SK-N-SH treated with all-trans-retinoic acid at 6 μM for 48 hours (cell line): ENCODE results near the gene TNNI3.
A peak's percentile ranks its signal among the peaks of the same experiment; 100 is the strongest.

Source experiments
- ATAC-seq: fragments of 200-7000 bp; cut with Tn5 transposase; 3 replicates; pipeline ENCODE4 v1.9.1; 2020; ENCODE audit warnings: mild to moderate bottlenecking, moderate library complexity
- ARNTL ChIP-seq: fragments of 450-650 bp; formaldehyde crosslinking; IDR thresholded peaks from 2 replicates; pipeline ENCODE4 v1.5.0; 2020; ENCODE audit warnings: low read depth, mild to moderate bottlenecking, moderate library complexity, borderline replicate concordance
- CSDC2 ChIP-seq: fragments of 250-450 bp; sonication (Bioruptor Pico); IDR thresholded peaks from 2 replicates; pipeline ENCODE4 v1.5.0; 2020; ENCODE audit warnings: mild to moderate bottlenecking, moderate library complexity
- ESRRG ChIP-seq: fragments of 250-450 bp; sonication (Bioruptor Pico); IDR thresholded peaks from 2 replicates; pipeline ENCODE4 v1.6.1; 2021; ENCODE audit warnings: mild to moderate bottlenecking
- GLIS3 ChIP-seq: fragments of 250-450 bp; sonication (Bioruptor Pico); IDR thresholded peaks from 2 replicates; pipeline ENCODE4 v1.5.0; 2020; ENCODE audit warnings: mild to moderate bottlenecking, moderate library complexity
- ISL1 ChIP-seq: fragments of 250-450 bp; sonication (Bioruptor Pico); IDR thresholded peaks from 2 replicates; pipeline ENCODE4 v2.1.2; 2022; ENCODE audit warnings: mild to moderate bottlenecking, moderate library complexity
- OSR1 ChIP-seq: fragments of 250-450 bp; sonication (Bioruptor Pico); IDR thresholded peaks from 2 replicates; pipeline ENCODE4 v1.8.0; 2022; ENCODE audit warnings: moderate library complexity, mild to moderate bottlenecking, inconsistent platforms
- RARB ChIP-seq: fragments of 250-450 bp; sonication (Bioruptor Pico); IDR thresholded peaks from 2 replicates; pipeline ENCODE4 v1.8.0; 2021; ENCODE audit warnings: mild to moderate bottlenecking, moderate library complexity
- TOX ChIP-seq: fragments of 250-450 bp; sonication (Bioruptor Pico); IDR thresholded peaks from 2 replicates; pipeline ENCODE4 v1.8.0; 2021; ENCODE audit warnings: mild to moderate bottlenecking, moderate library complexity, borderline replicate concordance
- ZC3H10 ChIP-seq: fragments of 250-450 bp; sonication (Bioruptor Pico); IDR thresholded peaks from 2 replicates; pipeline ENCODE4 v1.5.1; 2021; ENCODE audit warnings: mild to moderate bottlenecking, moderate library complexity
- ZFP3 ChIP-seq: fragments of 250-450 bp; sonication (Bioruptor Pico); IDR thresholded peaks from 2 replicates; pipeline ENCODE4 v1.5.0; 2020; ENCODE audit warnings: mild to moderate bottlenecking, moderate library complexity
- ZNF565 ChIP-seq: fragments of 450-650 bp; formaldehyde crosslinking; conservative IDR thresholded peaks from 2 replicates; pipeline ENCODE4 v1.5.0; 2020; ENCODE audit warnings: low read depth, mild to moderate bottlenecking, moderate library complexity
- ZNF70 ChIP-seq: fragments of 450-650 bp; formaldehyde crosslinking; IDR thresholded peaks from 2 replicates; pipeline ENCODE4 v1.5.0; 2020; ENCODE audit warnings: mild to moderate bottlenecking, moderate library complexity
- ZNF8 ChIP-seq: fragments of 450-650 bp; formaldehyde crosslinking; IDR thresholded peaks from 2 replicates; pipeline ENCODE4 v1.5.0; 2020; ENCODE audit warnings: mild to moderate bottlenecking, moderate library complexity
- TF ChIP-seq, protein P1 (sequence below): fragments of 250-450 bp; sonication (Bioruptor Pico); IDR thresholded peaks from 2 replicates; pipeline ENCODE4 v1.5.0; 2020; ENCODE audit warnings: mild to moderate bottlenecking, moderate library complexity
- TF ChIP-seq, protein P2 (sequence below): fragments of 250-450 bp; sonication (Bioruptor Pico); IDR thresholded peaks from 2 replicates; pipeline ENCODE4 v1.8.0; 2020; ENCODE audit warnings: mild to moderate bottlenecking, moderate library complexity, borderline replicate concordance
- TF ChIP-seq, protein P3 (sequence below): fragments of 250-450 bp; sonication (Bioruptor Pico); IDR thresholded peaks from 2 replicates; pipeline ENCODE4 v1.5.1; 2021; ENCODE audit warnings: mild to moderate bottlenecking, moderate library complexity
- TF ChIP-seq, protein P4 (sequence below): fragments of 250-450 bp; sonication (Bioruptor Pico); IDR thresholded peaks from 2 replicates; pipeline ENCODE4 v1.5.1; 2020; ENCODE audit warnings: low read depth, mild to moderate bottlenecking, moderate library complexity
- TF ChIP-seq, protein P5 (sequence below): fragments of 250-450 bp; sonication (Bioruptor Pico); IDR thresholded peaks from 2 replicates; pipeline ENCODE4 v1.8.0; 2021; ENCODE audit warnings: low read depth, mild to moderate bottlenecking, moderate library complexity, borderline replicate concordance

TNNI3 gene

DNA sequence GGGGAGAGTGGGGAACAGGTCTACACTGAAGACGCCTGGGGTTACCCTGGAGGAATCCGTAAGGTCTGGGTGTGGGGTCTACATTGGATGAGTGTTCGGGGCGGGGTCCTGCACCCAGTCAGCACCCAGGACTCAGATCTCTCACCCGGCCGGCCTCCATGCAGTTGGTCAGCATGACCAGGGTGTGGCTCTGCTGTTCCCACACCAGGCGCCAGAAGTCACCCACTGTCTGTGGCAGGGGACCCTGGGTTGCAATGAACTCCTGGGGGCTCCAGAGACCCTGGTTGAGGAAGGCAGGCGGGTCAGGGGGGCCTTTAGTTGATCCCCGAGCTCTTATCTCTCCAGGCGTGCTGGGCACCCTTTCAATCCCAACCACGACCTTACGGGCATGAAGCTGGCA lies 28.5 kb upstream of the TNNI3 start:
- no peak for TF ChIP-seq GLIS3 (CRISPR knock-in tag)
- TF ChIP-seq, protein P1, sequence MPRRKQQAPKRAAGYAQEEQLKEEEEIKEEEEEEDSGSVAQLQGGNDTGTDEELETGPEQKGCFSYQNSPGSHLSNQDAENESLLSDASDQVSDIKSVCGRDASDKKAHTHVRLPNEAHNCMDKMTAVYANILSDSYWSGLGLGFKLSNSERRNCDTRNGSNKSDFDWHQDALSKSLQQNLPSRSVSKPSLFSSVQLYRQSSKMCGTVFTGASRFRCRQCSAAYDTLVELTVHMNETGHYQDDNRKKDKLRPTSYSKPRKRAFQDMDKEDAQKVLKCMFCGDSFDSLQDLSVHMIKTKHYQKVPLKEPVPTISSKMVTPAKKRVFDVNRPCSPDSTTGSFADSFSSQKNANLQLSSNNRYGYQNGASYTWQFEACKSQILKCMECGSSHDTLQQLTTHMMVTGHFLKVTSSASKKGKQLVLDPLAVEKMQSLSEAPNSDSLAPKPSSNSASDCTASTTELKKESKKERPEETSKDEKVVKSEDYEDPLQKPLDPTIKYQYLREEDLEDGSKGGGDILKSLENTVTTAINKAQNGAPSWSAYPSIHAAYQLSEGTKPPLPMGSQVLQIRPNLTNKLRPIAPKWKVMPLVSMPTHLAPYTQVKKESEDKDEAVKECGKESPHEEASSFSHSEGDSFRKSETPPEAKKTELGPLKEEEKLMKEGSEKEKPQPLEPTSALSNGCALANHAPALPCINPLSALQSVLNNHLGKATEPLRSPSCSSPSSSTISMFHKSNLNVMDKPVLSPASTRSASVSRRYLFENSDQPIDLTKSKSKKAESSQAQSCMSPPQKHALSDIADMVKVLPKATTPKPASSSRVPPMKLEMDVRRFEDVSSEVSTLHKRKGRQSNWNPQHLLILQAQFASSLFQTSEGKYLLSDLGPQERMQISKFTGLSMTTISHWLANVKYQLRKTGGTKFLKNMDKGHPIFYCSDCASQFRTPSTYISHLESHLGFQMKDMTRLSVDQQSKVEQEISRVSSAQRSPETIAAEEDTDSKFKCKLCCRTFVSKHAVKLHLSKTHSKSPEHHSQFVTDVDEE = no peak
- TF ChIP-seq, protein P2, sequence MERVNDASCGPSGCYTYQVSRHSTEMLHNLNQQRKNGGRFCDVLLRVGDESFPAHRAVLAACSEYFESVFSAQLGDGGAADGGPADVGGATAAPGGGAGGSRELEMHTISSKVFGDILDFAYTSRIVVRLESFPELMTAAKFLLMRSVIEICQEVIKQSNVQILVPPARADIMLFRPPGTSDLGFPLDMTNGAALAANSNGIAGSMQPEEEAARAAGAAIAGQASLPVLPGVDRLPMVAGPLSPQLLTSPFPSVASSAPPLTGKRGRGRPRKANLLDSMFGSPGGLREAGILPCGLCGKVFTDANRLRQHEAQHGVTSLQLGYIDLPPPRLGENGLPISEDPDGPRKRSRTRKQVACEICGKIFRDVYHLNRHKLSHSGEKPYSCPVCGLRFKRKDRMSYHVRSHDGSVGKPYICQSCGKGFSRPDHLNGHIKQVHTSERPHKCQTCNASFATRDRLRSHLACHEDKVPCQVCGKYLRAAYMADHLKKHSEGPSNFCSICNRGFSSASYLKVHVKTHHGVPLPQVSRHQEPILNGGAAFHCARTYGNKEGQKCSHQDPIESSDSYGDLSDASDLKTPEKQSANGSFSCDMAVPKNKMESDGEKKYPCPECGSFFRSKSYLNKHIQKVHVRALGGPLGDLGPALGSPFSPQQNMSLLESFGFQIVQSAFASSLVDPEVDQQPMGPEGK = no peak
- no peak for TF ChIP-seq CSDC2
- no peak for TF ChIP-seq ESRRG (CRISPR knock-in tag)
- TF ChIP-seq, protein P3, sequence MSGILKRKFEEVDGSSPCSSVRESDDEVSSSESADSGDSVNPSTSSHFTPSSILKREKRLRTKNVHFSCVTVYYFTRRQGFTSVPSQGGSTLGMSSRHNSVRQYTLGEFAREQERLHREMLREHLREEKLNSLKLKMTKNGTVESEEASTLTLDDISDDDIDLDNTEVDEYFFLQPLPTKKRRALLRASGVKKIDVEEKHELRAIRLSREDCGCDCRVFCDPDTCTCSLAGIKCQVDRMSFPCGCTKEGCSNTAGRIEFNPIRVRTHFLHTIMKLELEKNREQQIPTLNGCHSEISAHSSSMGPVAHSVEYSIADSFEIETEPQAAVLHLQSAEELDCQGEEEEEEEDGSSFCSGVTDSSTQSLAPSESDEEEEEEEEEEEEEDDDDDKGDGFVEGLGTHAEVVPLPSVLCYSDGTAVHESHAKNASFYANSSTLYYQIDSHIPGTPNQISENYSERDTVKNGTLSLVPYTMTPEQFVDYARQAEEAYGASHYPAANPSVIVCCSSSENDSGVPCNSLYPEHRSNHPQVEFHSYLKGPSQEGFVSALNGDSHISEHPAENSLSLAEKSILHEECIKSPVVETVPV = no peak
- TF ChIP-seq ARNTL (CRISPR knock-in tag) = no peak
- no peak for TF ChIP-seq RARB (CRISPR knock-in tag)
- TF ChIP-seq, protein P4, sequence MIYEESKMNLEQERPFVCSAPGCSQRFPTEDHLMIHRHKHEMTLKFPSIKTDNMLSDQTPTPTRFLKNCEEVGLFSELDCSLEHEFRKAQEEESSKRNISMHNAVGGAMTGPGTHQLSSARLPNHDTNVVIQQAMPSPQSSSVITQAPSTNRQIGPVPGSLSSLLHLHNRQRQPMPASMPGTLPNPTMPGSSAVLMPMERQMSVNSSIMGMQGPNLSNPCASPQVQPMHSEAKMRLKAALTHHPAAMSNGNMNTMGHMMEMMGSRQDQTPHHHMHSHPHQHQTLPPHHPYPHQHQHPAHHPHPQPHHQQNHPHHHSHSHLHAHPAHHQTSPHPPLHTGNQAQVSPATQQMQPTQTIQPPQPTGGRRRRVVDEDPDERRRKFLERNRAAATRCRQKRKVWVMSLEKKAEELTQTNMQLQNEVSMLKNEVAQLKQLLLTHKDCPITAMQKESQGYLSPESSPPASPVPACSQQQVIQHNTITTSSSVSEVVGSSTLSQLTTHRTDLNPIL (CRISPR knock-in tag) = no peak
- TF ChIP-seq TOX (CRISPR knock-in tag) = no peak
- TF ChIP-seq, protein P5, sequence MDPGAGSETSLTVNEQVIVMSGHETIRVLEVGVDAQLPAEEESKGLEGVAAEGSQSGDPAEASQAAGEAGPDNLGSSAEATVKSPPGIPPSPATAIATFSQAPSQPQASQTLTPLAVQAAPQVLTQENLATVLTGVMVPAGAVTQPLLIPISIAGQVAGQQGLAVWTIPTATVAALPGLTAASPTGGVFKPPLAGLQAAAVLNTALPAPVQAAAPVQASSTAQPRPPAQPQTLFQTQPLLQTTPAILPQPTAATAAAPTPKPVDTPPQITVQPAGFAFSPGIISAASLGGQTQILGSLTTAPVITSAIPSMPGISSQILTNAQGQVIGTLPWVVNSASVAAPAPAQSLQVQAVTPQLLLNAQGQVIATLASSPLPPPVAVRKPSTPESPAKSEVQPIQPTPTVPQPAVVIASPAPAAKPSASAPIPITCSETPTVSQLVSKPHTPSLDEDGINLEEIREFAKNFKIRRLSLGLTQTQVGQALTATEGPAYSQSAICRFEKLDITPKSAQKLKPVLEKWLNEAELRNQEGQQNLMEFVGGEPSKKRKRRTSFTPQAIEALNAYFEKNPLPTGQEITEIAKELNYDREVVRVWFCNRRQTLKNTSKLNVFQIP (CRISPR knock-in tag) = no peak
- TF ChIP-seq ZNF70 (CRISPR knock-in tag) = no peak
- TF ChIP-seq ISL1 (CRISPR knock-in tag) = no peak
- no peak for TF ChIP-seq ZFP3 (CRISPR knock-in tag)
- no peak for TF ChIP-seq OSR1 (CRISPR knock-in tag)
- no peak for TF ChIP-seq ZC3H10
- TF ChIP-seq ZNF565 (CRISPR knock-in tag) = no peak
- no peak for TF ChIP-seq ZNF8 (CRISPR knock-in tag)
- ATAC-seq = no peak

DNA sequence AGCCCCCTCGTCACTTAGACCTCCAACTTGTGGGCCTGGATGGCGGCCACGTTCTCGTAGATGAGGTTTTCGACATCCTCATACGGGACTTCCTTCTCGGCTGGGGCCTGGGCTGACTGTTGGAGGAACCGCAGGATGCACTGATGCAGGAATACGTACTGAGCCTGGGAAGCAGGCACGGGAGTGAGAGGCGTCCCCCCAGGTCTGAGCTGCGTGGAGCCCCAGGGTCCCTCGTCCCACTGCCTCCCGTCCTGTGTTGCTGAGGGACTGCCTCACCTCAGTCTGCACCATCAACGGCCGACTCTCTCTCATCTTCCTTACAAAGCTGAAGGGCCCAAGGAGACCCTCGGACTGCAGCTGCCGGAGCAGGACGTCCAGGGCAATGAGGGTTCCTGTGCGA lies 24.2 kb upstream of the TNNI3 start:
- ATAC-seq = no peak
- TF ChIP-seq OSR1 (CRISPR knock-in tag) (no peak), GLIS3 (CRISPR knock-in tag) (no peak), TOX (CRISPR knock-in tag) (no peak)

DNA sequence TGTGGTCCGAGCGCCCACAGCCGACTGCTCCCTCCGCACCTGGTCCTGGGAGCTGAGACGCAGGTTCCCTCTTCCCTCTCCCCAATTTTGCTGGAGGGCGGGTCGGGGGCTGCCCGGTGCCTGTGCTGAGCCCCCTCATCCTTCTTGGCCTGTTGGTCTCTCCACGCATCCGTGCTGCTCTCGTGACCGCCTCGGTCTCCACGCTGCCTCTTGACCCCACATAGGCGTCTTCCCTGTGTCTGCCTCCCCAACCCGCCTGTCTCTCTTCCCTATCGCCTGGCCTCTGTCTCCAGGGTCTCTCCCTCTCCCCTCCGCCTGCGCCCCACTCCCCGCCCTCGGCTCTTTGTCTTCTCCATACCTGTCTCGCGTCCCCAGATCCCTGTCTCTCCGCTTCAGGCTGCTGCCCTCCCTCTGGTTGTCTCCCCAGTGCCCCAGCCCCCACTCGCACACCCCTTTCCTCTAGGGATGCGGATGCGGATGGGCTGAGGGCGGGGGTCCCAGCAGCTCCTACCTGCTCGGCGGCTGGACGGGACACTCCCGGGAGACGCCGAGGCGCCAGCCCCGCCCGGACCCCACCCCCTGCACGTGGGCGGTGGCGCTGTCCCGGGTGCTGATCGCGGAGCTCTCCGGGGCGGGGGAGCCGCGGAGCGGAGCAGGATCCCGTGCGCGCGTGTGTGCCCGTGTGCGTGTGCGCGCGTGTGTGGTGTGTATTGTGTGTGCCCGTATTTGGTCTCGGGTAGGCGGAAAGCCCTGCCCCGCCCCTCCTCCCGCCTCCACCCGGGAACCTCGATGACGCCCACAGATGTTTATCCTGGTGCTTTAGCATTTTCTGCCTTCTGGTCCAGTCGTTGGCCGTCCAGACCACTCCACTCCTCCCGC lies 22.3 kb upstream of the TNNI3 start, which contains the start of gene SYT5:
TSS of gene SYT5 (minus strand) at position 684 of the 879 bp plus-strand sequence. CDS start 1,248 bp downstream, outside the sequence.
- peak; percentile 83 for ATAC-seq
- no peak for TF ChIP-seq ZFP3 (CRISPR knock-in tag)
